ENCODE results near the gene ZNG1B. TPM values are rescaled to one million over a fixed set of nuclear protein-coding genes. Genes with fewer than 3 reads are reported as not detected.
"Not testable (repeated sequence)": the region's sequence is repeated elsewhere in the genome, so short reads cannot be mapped to it uniquely, and the experiment has no call there.

The ZNG1B gene
- total and polyA plus RNA-seq, 9 of the 15 experiments (the other 6 are each of a cell fraction or from before 2014, with no cell fraction given), result 37.4 to 108 (median 45.0) TPM

DNA sequence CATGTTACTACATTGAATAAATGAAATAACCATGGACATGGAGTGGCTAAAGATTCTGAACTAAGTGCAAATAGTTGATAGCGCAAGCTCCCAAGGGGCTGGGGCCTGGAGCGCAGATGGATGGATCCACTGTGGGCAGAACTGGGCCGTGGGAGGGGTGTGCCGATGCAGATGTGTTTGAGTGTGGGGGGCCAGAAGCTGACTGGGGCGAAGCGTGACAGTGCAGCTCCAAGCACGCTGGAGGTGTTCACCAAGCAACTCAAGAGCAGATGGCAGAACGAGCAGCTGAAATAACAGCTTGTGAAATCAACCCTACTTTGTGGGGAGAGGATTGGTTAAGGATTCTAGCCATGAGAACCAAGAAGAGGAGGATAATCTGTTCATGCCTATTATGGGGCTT is 78.0 kb downstream of the ZNG1B start:
- DNase-seq (ENCODE audit: extremely low read depth in 1 of 4, low spot score in 3 of 4); POLR2A ChIA-PET; BruUV-seq (replicated peaks); H3K27ac ChIP-seq (ENCODE audit: extremely low read depth, low read depth, low read length); H3K79me2 ChIP-seq (ENCODE audit: control insufficient read depth, insufficient read depth, low read length); CTCF ChIA-PET (ENCODE audit: low intra/inter-chr PET ratio); H2AFZ ChIP-seq (ENCODE audit: low read depth, low read length); H3K9me3 ChIP-seq (replicated peaks; ENCODE audit: control insufficient read depth, insufficient read depth, low read depth, low read length); ATAC-seq; H3K4me1 ChIP-seq (replicated peaks in 1 of 2; ENCODE audit: control insufficient read depth in 2 of 2, insufficient read depth in 2 of 2, low read length in 2 of 2); H3K27me3 ChIP-seq (ENCODE audit: control insufficient read depth in 2 of 2, insufficient read depth in 2 of 2, low read length in 2 of 2); H3K36me3 ChIP-seq (ENCODE audit: control insufficient read depth, insufficient read depth, low read length); H3K9me1 ChIP-seq (ENCODE audit: control insufficient read depth, insufficient read depth, low read length); in situ Hi-C loops (cut with MboI); H3K4me2 ChIP-seq (ENCODE audit: insufficient read depth, low read length); H4K20me1 ChIP-seq (replicated peaks; ENCODE audit: control insufficient read depth, insufficient read depth, low read length); H3K9ac ChIP-seq (ENCODE audit: insufficient read depth in 1 of 2, low read depth in 2 of 2, low read length in 2 of 2); FAIRE-seq; H3K4me3 ChIP-seq; intact Hi-C loops (cut with micrococcal nuclease): not testable (repeated sequence)
- WGBS (ENCODE audit: insufficient coverage, low coverage, missing lambda C conversion rate), result 73% methylated on average over 4 of the region's 8 CpGs

DNA sequence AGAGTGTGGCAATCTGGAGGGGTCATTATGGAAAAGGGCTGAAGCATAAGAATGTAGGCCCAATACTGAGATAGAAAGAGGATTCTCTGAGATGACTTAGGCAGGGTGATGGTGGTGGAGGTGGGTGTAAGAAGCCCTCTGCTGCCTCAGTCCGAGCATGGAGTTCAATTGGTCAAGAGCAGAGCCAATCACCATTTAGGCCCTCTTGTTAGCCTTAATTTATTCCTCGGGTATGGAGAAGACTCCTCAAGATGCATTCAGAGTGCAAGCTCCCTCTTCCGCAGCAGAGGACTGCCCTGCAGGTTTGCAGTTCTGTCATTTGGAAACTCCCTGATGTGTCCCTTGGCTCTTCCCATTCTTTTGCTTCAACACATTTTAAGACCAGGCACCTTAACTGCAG is 78.5 kb downstream of the ZNG1B start:
- POLR2A ChIA-PET; in situ Hi-C loops (cut with MboI); CTCF ChIA-PET (ENCODE audit: low intra/inter-chr PET ratio); DNase-seq (ENCODE audit: extremely low read depth in 1 of 4, low spot score in 3 of 4); ATAC-seq; H3K27ac ChIP-seq (ENCODE audit: extremely low read depth, low read depth, low read length); H3K36me3 ChIP-seq (ENCODE audit: control insufficient read depth, insufficient read depth, low read length); H3K4me1 ChIP-seq (replicated peaks in 1 of 2; ENCODE audit: control insufficient read depth in 2 of 2, insufficient read depth in 2 of 2, low read length in 2 of 2); H4K20me1 ChIP-seq (replicated peaks; ENCODE audit: control insufficient read depth, insufficient read depth, low read length); BruUV-seq (replicated peaks); H3K4me3 ChIP-seq; H3K79me2 ChIP-seq (ENCODE audit: control insufficient read depth, insufficient read depth, low read length); H2AFZ ChIP-seq (ENCODE audit: low read depth, low read length); intact Hi-C loops (cut with micrococcal nuclease); H3K9me1 ChIP-seq (ENCODE audit: control insufficient read depth, insufficient read depth, low read length); H3K4me2 ChIP-seq (ENCODE audit: insufficient read depth, low read length); H3K9me3 ChIP-seq (replicated peaks; ENCODE audit: control insufficient read depth, insufficient read depth, low read depth, low read length); H3K27me3 ChIP-seq (ENCODE audit: control insufficient read depth in 2 of 2, insufficient read depth in 2 of 2, low read length in 2 of 2); FAIRE-seq; H3K9ac ChIP-seq (ENCODE audit: insufficient read depth in 1 of 2, low read depth in 2 of 2, low read length in 2 of 2): not testable (repeated sequence)
- WGBS (ENCODE audit: insufficient coverage, low coverage, missing lambda C conversion rate), result 68% methylated on average over 2 of the region's 3 CpGs

DNA sequence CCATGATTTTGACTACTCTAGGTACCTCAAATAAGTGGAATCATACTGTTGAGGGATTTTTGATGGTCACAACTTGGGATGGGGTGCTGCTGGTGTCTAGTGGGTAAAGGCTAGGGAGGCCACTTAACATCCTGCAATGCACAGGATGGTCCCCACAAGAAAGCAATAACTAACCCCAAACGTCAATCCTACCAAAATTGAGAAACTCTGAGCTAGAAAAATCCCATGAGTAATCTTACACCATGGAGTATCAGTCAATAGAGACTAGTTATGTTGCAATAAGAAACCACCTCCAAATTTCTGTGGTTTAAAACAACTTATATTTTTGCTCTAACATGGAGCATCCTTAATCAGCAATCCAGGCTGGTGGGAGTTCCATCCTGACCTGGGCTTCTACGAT is 79.5 kb downstream of the ZNG1B start:
- WGBS (ENCODE audit: insufficient coverage, low coverage, missing lambda C conversion rate), result no CpG with 5 or more reads among the region's 2 CpGs
- ATAC-seq; H3K27ac ChIP-seq (ENCODE audit: extremely low read depth, low read depth, low read length); DNase-seq (ENCODE audit: extremely low read depth in 1 of 4, low spot score in 3 of 4); H3K9ac ChIP-seq (ENCODE audit: insufficient read depth in 1 of 2, low read depth in 2 of 2, low read length in 2 of 2); H3K27me3 ChIP-seq (ENCODE audit: control insufficient read depth in 2 of 2, insufficient read depth in 2 of 2, low read length in 2 of 2); H3K4me3 ChIP-seq; CTCF ChIA-PET (ENCODE audit: low intra/inter-chr PET ratio); FAIRE-seq; H3K36me3 ChIP-seq (ENCODE audit: control insufficient read depth, insufficient read depth, low read length); POLR2A ChIA-PET; in situ Hi-C loops (cut with MboI); BruUV-seq (replicated peaks); intact Hi-C loops (cut with micrococcal nuclease); H3K4me2 ChIP-seq (ENCODE audit: insufficient read depth, low read length); H3K79me2 ChIP-seq (ENCODE audit: control insufficient read depth, insufficient read depth, low read length); H3K4me1 ChIP-seq (replicated peaks in 1 of 2; ENCODE audit: control insufficient read depth in 2 of 2, insufficient read depth in 2 of 2, low read length in 2 of 2); H3K9me1 ChIP-seq (ENCODE audit: control insufficient read depth, insufficient read depth, low read length); H3K9me3 ChIP-seq (replicated peaks; ENCODE audit: control insufficient read depth, insufficient read depth, low read depth, low read length); H4K20me1 ChIP-seq (replicated peaks; ENCODE audit: control insufficient read depth, insufficient read depth, low read length); H2AFZ ChIP-seq (ENCODE audit: low read depth, low read length): not testable (repeated sequence)
